GM23248 (cell line): Measurements from ENCODE around the gene CLPTM1L.

Source experiments
- EZH2 ChIP-seq: fragments of 200-600 bp; sonication (generic); IDR thresholded peaks from 2 replicates; pipeline ENCODE4 v1.6.1; 2018; ENCODE audit warnings: antibody characterized with exemption, mild to moderate bottlenecking; ENCODE audit not compliant: insufficient read depth, poor library complexity, severe bottlenecking
- EZH2phosphoT487 ChIP-seq: fragments of 200-600 bp; sonication (generic); IDR thresholded peaks from 2 replicates; pipeline ENCODE4 v1.6.1; 2018; ENCODE audit warnings: antibody characterized with exemption, moderate library complexity, mild to moderate bottlenecking, low read depth; ENCODE audit not compliant: insufficient read depth

GRCh38 chr5:1334831-1335539, 9.9 kb downstream of the CLPTM1L start:
- TF ChIP-seq EZH2phosphoT487 (no peak), EZH2 (no peak)
